GM12875 (cell line): ENCODE results near the gene REELD1.

Experiments
- H3K4me3 ChIP-seq: one replicate; pipeline ENCODE4 v1.5.1; 2011; ENCODE audit warnings: low read depth, low read length, control low read depth
- CTCF ChIP-seq: IDR thresholded peaks from 2 replicates; pipeline ENCODE4 v1.5.1; 2011; ENCODE audit warnings: low read depth, mild to moderate bottlenecking, control low read depth, inconsistent platforms, low read length, moderate library complexity, borderline replicate concordance; ENCODE audit not compliant: insufficient read depth

REELD1 gene

GRCh38 chr4:146178126-146178525 lies 36.2 kb upstream of the REELD1 start:
- TF ChIP-seq CTCF = no peak
- no peak overlapping the region for H3K4me3 ChIP-seq

GRCh38 chr4:146179784-146180370 lies 34.5 kb upstream of the REELD1 start:
- H3K4me3 ChIP-seq = no peak overlapping the region
- TF ChIP-seq CTCF = no peak

- TF ChIP-seq CTCF = no peak
- no peak overlapping the region for H3K4me3 ChIP-seq
Observed at GRCh38 chr4:146182443-146182842, 31.9 kb upstream of the REELD1 start.

GRCh38 chr4:146183209-146183608 lies 31.1 kb upstream of the REELD1 start:
- TF ChIP-seq CTCF = no peak
- no peak overlapping the region for H3K4me3 ChIP-seq

- no peak overlapping the region for H3K4me3 ChIP-seq
- no peak for TF ChIP-seq CTCF
Observed at GRCh38 chr4:146186041-146186440, 28.3 kb upstream of the REELD1 start.

- no peak overlapping the region for H3K4me3 ChIP-seq
Observed at GRCh38 chr4:146186596-146186995, 27.7 kb upstream of the REELD1 start.

GRCh38 chr4:146190456-146190855 lies 23.9 kb upstream of the REELD1 start:
- H3K4me3 ChIP-seq = no peak overlapping the region
- no peak for TF ChIP-seq CTCF

More at GRCh38 chr4:146186596-146186995, 27.7 kb upstream of the REELD1 start:
- TF ChIP-seq CTCF = no peak
